GM23338 (cell line): Measurements from ENCODE around the gene MINK1. TPM values are rescaled to one million over a fixed set of nuclear protein-coding genes. Genes with fewer than 3 reads are reported as not detected.

Experiments used
- ATAC-seq: fragments of 200-7000 bp; cut with Tn5 transposase; 3 replicates; pipeline ENCODE4 v1.9.1; 2020
- DNase-seq: peaks from one replicate; pipeline ENCODE4 v3.0.0-alpha.2; 2015; ENCODE audit warnings: low spot score
- H2AFZ ChIP-seq: fragments of 200-600 bp; sonication (generic); 2 replicates; pipeline ENCODE4 v1.8.0; 2016; ENCODE audit warnings: antibody characterized with exemption, mild to moderate bottlenecking, moderate library complexity
- H3F3A ChIP-seq: fragments of 200-600 bp; sonication (generic); replicated peaks from 2 replicates; pipeline ENCODE4 v1.8.0; 2017; ENCODE audit warnings: antibody characterized with exemption, mixed run types, low read depth
- H3K27ac ChIP-seq: fragments of 200-600 bp; sonication (generic); 2 replicates; pipeline ENCODE4 v1.6.1; 2016; ENCODE audit warnings: low read depth
- H3K27me3 ChIP-seq: fragments of 200-600 bp; sonication (generic); 2 replicates; pipeline ENCODE4 v1.8.0; 2016; ENCODE audit warnings: mild to moderate bottlenecking, mixed run types, moderate library complexity; ENCODE audit not compliant: insufficient read depth
- H3K36me3 ChIP-seq: fragments of 200-600 bp; sonication (generic); 2 replicates; pipeline ENCODE4 v1.8.0; 2016; ENCODE audit warnings: mild to moderate bottlenecking; ENCODE audit not compliant: insufficient read depth
- H3K4me1 ChIP-seq: fragments of 200-600 bp; sonication (generic); 2 replicates; pipeline ENCODE4 v1.8.0; 2016; ENCODE audit warnings: mild to moderate bottlenecking, moderate library complexity; ENCODE audit not compliant: insufficient read depth
- H3K4me2 ChIP-seq: fragments of 200-600 bp; sonication (generic); 2 replicates; pipeline ENCODE4 v1.7.1; 2017; ENCODE audit warnings: mixed run types
- H3K4me3 ChIP-seq: fragments of 200-600 bp; sonication (generic); 2 replicates; pipeline ENCODE4 v1.6.1; 2016; ENCODE audit warnings: mixed run types
- H3K79me2 ChIP-seq: fragments of 200-600 bp; sonication (generic); replicated peaks from 2 replicates; pipeline ENCODE4 v1.8.0; 2017; ENCODE audit warnings: mild to moderate bottlenecking; ENCODE audit not compliant: insufficient read depth
- H3K9me2 ChIP-seq: fragments of 200-600 bp; sonication (generic); 2 replicates; pipeline ENCODE4 v1.8.0; 2017; ENCODE audit not compliant: insufficient read depth
- H4K20me1 ChIP-seq: fragments of 200-600 bp; sonication (generic); replicated peaks from 2 replicates; pipeline ENCODE4 v1.8.0; 2017; ENCODE audit warnings: mild to moderate bottlenecking; ENCODE audit not compliant: insufficient read depth
- H3K27ac Mint-ChIP-seq: 2 replicates; pipeline ENCODE4 v1.8.0; 2020; ENCODE audit warnings: inconsistent platforms, mild to moderate bottlenecking, moderate library complexity, mixed read lengths
- H3K27me3 Mint-ChIP-seq: 3 replicates; pipeline ENCODE4 v1.8.0; 2022; ENCODE audit warnings: low read depth, mild to moderate bottlenecking, moderate library complexity, mixed read lengths, inconsistent platforms; ENCODE audit not compliant: insufficient read depth, poor library complexity
- H3K36me3 Mint-ChIP-seq: 3 replicates; pipeline ENCODE4 v1.8.0; 2021; ENCODE audit warnings: low read depth, mild to moderate bottlenecking, inconsistent platforms, moderate library complexity, mixed read lengths
- H3K4me1 Mint-ChIP-seq: 3 replicates; pipeline ENCODE4 v1.8.0; 2020; ENCODE audit warnings: mild to moderate bottlenecking, inconsistent platforms, mixed read lengths
- H3K4me3 Mint-ChIP-seq: 3 replicates; pipeline ENCODE4 v1.8.0; 2021; ENCODE audit warnings: moderate library complexity, mild to moderate bottlenecking, inconsistent platforms, mixed read lengths
- H3K9me3 Mint-ChIP-seq: 3 replicates; pipeline ENCODE4 v1.8.0; 2020; ENCODE audit warnings: moderate library complexity, mild to moderate bottlenecking, inconsistent platforms, mixed read lengths
- EZH2 ChIP-seq: fragments of 200-600 bp; sonication (generic); IDR thresholded peaks from one replicate; pipeline ENCODE4 v1.8.0; 2017; ENCODE audit warnings: antibody characterized with exemption, mild to moderate bottlenecking, low read depth; ENCODE audit not compliant: unreplicated experiment
- JUNB ChIP-seq: IDR thresholded peaks from one replicate; pipeline ENCODE4 v1.6.1; 2016; ENCODE audit warnings: antibody characterized with exemption; ENCODE audit not compliant: unreplicated experiment
- POLR2AphosphoS5 ChIP-seq: IDR thresholded peaks from 2 replicates; pipeline ENCODE4 v1.6.1; 2016; ENCODE audit warnings: antibody characterized with exemption, low read depth
- STAT1 ChIP-seq: IDR thresholded peaks from one replicate; pipeline ENCODE4 v1.6.1; 2016; ENCODE audit warnings: antibody characterized with exemption; ENCODE audit not compliant: unreplicated experiment
- polyA plus RNA-seq: library from polyadenylated mRNA; unstranded; fragments of >200 nt; fragmentation: Nextera tagmentation; extraction: Ambion mirVana; gene quantifications from 2 replicates; pipeline ENCODE4 v1.2.1, GENCODE V29; 2016
- total RNA-seq: library from RNA; depleted of rRNA; stranded (reverse); fragments of >200 nt; shearing (Covaris generic); gene quantifications from 2 replicates; pipeline ENCODE4 v1.2.3, GENCODE V29; 2014
- TF ChIP-seq, protein P1 (sequence below), 2 experiments: fragments of 200-600 bp in 1 of 2; sonication (generic) in 1 of 2; conservative IDR thresholded peaks; 2 replicates each; pipeline versions ENCODE4 v1.5.1 to v1.6.1; 2016 to 2017; ENCODE audit warnings: antibody characterized with exemption in 2 of 2, low read depth in 2 of 2, mild to moderate bottlenecking in 2 of 2, moderate library complexity in 1 of 2
- TF ChIP-seq, protein P2 (sequence below): IDR thresholded peaks from one replicate; pipeline ENCODE4 v1.6.1; 2018; ENCODE audit warnings: antibody characterized with exemption; ENCODE audit not compliant: unreplicated experiment

MINK1 gene
- total and polyA plus RNA-seq, 2 experiments from 2014 or later, result 17.3 to 54.9 TPM

DNA sequence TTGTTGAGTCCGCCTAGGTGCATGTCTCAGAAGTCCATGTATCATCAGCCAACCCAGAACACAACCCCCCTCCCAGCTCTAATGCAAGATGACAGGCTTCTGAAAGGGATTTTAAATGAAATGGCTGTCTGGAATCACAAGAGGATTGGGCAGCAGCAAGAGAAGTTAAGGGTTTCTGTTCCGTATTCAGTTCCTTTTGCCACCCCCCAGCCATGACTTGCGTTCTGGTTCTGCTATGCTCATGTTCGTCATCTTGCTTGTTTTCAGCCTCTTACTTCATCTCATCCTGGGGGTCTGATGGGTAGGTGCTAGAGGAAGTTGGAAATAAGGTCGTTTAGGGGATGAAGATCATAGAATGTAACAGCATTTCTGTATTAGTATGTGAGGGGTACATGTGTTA, 12.0 kb downstream of the MINK1 start:
- H3K4me1 ChIP-seq, result peaks cover 25% of the 10 kb centered on the region
- no peak for ATAC-seq
- Mint-ChIP-seq H3K27ac (no peak overlapping the region), H3K36me3 (no peaks in the 10 kb centered on the region; the same call in 2 of the 3 replicates), H3K4me3 (no peak overlapping the region), H3K27me3 (peaks cover 4% of the 10 kb centered on the region), H3K9me3 (no peaks in the 10 kb centered on the region; the same call in 2 of the 3 replicates), H3K4me1 (peaks cover 37% of the 10 kb centered on the region)
- no peak overlapping the region for H3K4me3 ChIP-seq
- peaks cover 7% of the 10 kb centered on the region for H4K20me1 ChIP-seq
- no peak overlapping the region for H3K27ac ChIP-seq
- no peak overlapping the region for H2AFZ ChIP-seq
- TF ChIP-seq, protein P1, sequence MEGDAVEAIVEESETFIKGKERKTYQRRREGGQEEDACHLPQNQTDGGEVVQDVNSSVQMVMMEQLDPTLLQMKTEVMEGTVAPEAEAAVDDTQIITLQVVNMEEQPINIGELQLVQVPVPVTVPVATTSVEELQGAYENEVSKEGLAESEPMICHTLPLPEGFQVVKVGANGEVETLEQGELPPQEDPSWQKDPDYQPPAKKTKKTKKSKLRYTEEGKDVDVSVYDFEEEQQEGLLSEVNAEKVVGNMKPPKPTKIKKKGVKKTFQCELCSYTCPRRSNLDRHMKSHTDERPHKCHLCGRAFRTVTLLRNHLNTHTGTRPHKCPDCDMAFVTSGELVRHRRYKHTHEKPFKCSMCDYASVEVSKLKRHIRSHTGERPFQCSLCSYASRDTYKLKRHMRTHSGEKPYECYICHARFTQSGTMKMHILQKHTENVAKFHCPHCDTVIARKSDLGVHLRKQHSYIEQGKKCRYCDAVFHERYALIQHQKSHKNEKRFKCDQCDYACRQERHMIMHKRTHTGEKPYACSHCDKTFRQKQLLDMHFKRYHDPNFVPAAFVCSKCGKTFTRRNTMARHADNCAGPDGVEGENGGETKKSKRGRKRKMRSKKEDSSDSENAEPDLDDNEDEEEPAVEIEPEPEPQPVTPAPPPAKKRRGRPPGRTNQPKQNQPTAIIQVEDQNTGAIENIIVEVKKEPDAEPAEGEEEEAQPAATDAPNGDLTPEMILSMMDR (conservative IDR thresholded peaks at IDR 0.05; ENCODE audit: low read depth in 2 of 2), result no peak
- TF ChIP-seq, protein P2, sequence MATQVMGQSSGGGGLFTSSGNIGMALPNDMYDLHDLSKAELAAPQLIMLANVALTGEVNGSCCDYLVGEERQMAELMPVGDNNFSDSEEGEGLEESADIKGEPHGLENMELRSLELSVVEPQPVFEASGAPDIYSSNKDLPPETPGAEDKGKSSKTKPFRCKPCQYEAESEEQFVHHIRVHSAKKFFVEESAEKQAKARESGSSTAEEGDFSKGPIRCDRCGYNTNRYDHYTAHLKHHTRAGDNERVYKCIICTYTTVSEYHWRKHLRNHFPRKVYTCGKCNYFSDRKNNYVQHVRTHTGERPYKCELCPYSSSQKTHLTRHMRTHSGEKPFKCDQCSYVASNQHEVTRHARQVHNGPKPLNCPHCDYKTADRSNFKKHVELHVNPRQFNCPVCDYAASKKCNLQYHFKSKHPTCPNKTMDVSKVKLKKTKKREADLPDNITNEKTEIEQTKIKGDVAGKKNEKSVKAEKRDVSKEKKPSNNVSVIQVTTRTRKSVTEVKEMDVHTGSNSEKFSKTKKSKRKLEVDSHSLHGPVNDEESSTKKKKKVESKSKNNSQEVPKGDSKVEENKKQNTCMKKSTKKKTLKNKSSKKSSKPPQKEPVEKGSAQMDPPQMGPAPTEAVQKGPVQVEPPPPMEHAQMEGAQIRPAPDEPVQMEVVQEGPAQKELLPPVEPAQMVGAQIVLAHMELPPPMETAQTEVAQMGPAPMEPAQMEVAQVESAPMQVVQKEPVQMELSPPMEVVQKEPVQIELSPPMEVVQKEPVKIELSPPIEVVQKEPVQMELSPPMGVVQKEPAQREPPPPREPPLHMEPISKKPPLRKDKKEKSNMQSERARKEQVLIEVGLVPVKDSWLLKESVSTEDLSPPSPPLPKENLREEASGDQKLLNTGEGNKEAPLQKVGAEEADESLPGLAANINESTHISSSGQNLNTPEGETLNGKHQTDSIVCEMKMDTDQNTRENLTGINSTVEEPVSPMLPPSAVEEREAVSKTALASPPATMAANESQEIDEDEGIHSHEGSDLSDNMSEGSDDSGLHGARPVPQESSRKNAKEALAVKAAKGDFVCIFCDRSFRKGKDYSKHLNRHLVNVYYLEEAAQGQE, result no peak
- TF ChIP-seq JUNB, result no peak
- TF ChIP-seq EZH2, result no peak
- no peak for DNase-seq
- no peaks in the 10 kb centered on the region for H3K36me3 ChIP-seq
- H3F3A ChIP-seq, result no peaks in the 10 kb centered on the region
- no peak overlapping the region for H3K4me2 ChIP-seq
- peaks cover 79% of the 10 kb centered on the region for H3K79me2 ChIP-seq
- H3K27me3 ChIP-seq, result no peaks in the 10 kb centered on the region
- no peaks in the 10 kb centered on the region for H3K9me2 ChIP-seq

DNA sequence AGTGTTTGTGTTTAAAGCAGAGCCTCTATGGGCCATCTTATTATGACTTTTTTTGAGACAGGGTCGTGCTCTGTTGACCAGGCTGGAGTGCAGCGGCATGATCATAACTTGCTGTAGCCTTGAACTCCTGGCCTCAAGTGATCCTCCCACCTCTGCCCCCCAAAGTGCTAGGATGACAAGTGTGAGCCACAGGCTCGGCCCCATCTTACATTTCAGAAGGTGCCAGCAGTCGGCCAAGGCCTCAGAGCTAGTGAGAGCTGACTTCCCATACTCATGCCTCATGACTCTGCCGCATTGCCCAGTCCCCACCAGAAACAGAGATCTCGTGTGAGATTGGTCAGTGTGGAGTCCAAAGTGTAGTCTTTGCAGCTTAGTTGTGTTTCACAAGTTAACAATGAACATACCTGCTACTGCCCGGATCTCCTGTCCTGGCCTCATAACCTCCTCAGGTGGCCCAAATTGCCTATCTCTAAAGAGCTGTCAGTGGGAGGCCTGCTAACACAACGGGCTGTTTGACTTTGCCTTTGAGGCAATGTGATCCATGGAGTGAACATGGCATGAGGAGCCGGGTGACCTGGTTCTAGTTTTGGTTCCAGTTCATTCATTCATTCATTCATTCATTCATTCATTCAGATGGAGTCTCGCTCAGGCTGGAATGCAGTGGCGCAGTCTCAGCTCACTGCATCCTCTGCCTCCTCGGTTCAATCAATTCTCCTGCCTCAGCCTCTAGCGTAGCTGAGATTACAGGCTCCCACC, 13.7 kb downstream of the MINK1 start:
- H3K9me2 ChIP-seq, result no peaks in the 10 kb centered on the region
- H3K27ac ChIP-seq, result 0 out of 2 replicates have a peak overlapping the region, but pooled peaks have one; percentile 9
- Mint-ChIP-seq H3K4me1 (peaks cover 41% of the 10 kb centered on the region), H3K27me3 (peaks cover 10% of the 10 kb centered on the region), H3K4me3 (no peak overlapping the region), H3K36me3 (no peaks in the 10 kb centered on the region; the same call in 2 of the 3 replicates), H3K9me3 (no peaks in the 10 kb centered on the region; the same call in 2 of the 3 replicates), H3K27ac (no peak overlapping the region)
- no peaks in the 10 kb centered on the region for H3K36me3 ChIP-seq
- H3K79me2 ChIP-seq, result peaks cover 83% of the 10 kb centered on the region
- H3F3A ChIP-seq, result peaks cover 3% of the 10 kb centered on the region; the same call in 1 of the 2 replicates
- TF ChIP-seq STAT1, result no peak
- no peak for TF ChIP-seq POLR2AphosphoS5
- peaks cover 28% of the 10 kb centered on the region for H3K4me1 ChIP-seq
- no peak for ATAC-seq
- H3K4me2 ChIP-seq, result no peak overlapping the region
- no peak for DNase-seq
- no peak overlapping the region for H3K4me3 ChIP-seq
- peaks cover 7% of the 10 kb centered on the region for H4K20me1 ChIP-seq
- no peak overlapping the region for H2AFZ ChIP-seq
- no peaks in the 10 kb centered on the region for H3K27me3 ChIP-seq
